Uterus (tissue), 4 donors: ENCODE measurements around the gene MRPL14. TPM values are rescaled to one million over a fixed set of nuclear protein-coding genes. Genes with fewer than 3 reads are reported as not detected.
A peak's percentile ranks its signal among the peaks of the same experiment; 100 is the strongest.

Source experiments
- DNase-seq, 2 donors: peaks; one replicate each; pipeline ENCODE4 v3.0.0-alpha.2; 2019 to 2020
- H3K27ac ChIP-seq, 2 donors: fragments of 200-600 bp; sonication (generic); 1 replicate in 1 of 2; 2 replicates in 1 of 2; pipeline ENCODE4 v1.5.1; 2016 to 2018
- H3K27me3 ChIP-seq, 2 donors: fragments of 200-600 bp; sonication (generic); one replicate each; pipeline ENCODE4 v1.5.1; 2018 to 2019; ENCODE audit warnings: control low read depth in 1 of 2
- H3K36me3 ChIP-seq, 2 donors: fragments of 200-600 bp; sonication (generic); one replicate each; pipeline ENCODE4 v1.5.1; 2019; ENCODE audit warnings: control low read depth in 1 of 2
- H3K4me1 ChIP-seq, 2 donors: fragments of 200-600 bp; sonication (generic); one replicate each; pipeline ENCODE4 v1.5.1; 2018 to 2019; ENCODE audit warnings: control low read depth in 1 of 2
- H3K4me3 ChIP-seq, 2 donors: fragments of 200-600 bp; sonication (generic); 1 replicate in 1 of 2; 2 replicates in 1 of 2; pipeline ENCODE4 v1.5.1; 2018 to 2019; ENCODE audit warnings: mild to moderate bottlenecking in 1 of 2
- H3K9me3 ChIP-seq, 2 donors: fragments of 200-600 bp; sonication (generic); one replicate each; pipeline ENCODE4 v1.5.1; 2019; ENCODE audit warnings: control low read depth in 1 of 2
- CTCF ChIP-seq, 4 experiments: fragments of 200-600 bp in 2 of 4; fragments of 450-650 bp in 2 of 4; sonication (generic) in 2 of 4; IDR thresholded peaks; one replicate each; pipeline ENCODE4 v1.5.1; 2016 to 2019; ENCODE audit warnings: antibody characterized with exemption in 4 of 4, mild to moderate bottlenecking in 2 of 4, moderate library complexity in 1 of 4
- POLR2A ChIP-seq, 2 donors: fragments of 450-650 bp; IDR thresholded peaks; one replicate each; pipeline ENCODE4 v1.6.1; 2016; ENCODE audit warnings: antibody characterized with exemption in 2 of 2, mild to moderate bottlenecking in 1 of 2, moderate library complexity in 1 of 2
- intact Hi-C: fragments of 100-400 bp; cut with DNase I; formaldehyde crosslinking; loops from one replicate; pipeline ENCODE4 v1.15.1; 2023; ENCODE audit warnings: low total_unique reads
- total RNA-seq, 4 donors: library from RNA; depleted of rRNA in 3 of 4; stranded (reverse); fragments of >200 nt in 3 of 4; gene quantifications; one replicate each; pipeline versions ENCODE4 v1.1.0 to v1.2.4, GENCODE V29; 2014 to 2023
- donor health status: DM: yes; HTN: yes; CAD: no.

The MRPL14 gene
- total RNA-seq, 4 donors from 2014 or later, result 19.5 to 39.1 (median 33.6) TPM

- Histone ChIP-seq H3K9me3 (no peaks in the 10 kb centered on the region), H3K27me3 (no peaks in the 10 kb centered on the region), H3K27ac (no peak overlapping the region), H3K4me1 (no peaks in the 10 kb centered on the region), H3K36me3 (no peaks in the 10 kb centered on the region), H3K4me3 (no peak overlapping the region)
- intact Hi-C loops, result no loop called here
- no peak for DNase-seq
- TF ChIP-seq CTCF (IDR thresholded peaks at IDR 0.05), result no peak
- TF ChIP-seq POLR2A (IDR thresholded peaks at IDR 0.05), result no peak
Measured at GRCh38 chr6:44154067-44154466, 26.8 kb upstream of the MRPL14 start.

- Histone ChIP-seq H3K27me3 (no peaks in the 10 kb centered on the region), H3K27ac (no peak overlapping the region), H3K4me1 (no peaks in the 10 kb centered on the region), H3K9me3 (no peaks in the 10 kb centered on the region), H3K4me3 (no peak overlapping the region), H3K36me3 (no peaks in the 10 kb centered on the region)
- no peak for DNase-seq
- TF ChIP-seq CTCF (IDR thresholded peaks at IDR 0.05), result no peak
- TF ChIP-seq POLR2A (IDR thresholded peaks at IDR 0.05), result no peak
- intact Hi-C loops, result no loop called here
Measured at GRCh38 chr6:44152533-44152932, 25.3 kb upstream of the MRPL14 start.

DNA sequence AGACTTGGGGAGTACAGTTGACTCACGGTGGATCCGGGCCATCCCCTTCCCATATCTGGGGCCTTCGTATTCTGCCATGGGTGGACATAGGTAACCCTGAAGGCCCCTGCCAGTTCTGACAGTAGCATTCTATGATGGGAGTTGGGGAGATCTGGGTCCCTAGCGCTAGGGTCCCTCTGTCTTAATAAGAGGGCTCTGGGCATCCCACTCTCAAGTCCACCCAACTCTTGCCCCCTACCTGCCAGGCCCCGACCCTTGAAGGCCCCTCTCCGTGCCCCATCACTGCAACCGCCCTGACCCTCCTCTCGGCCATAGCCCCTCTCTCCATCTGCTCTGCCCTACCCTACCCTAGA is 24.8 kb upstream of the MRPL14 start:
- intact Hi-C loops, result no loop called here
- Histone ChIP-seq H3K27me3 (no peaks in the 10 kb centered on the region), H3K9me3 (no peaks in the 10 kb centered on the region), H3K27ac (no peak overlapping the region), H3K4me1 (no peaks in the 10 kb centered on the region), H3K36me3 (no peaks in the 10 kb centered on the region), H3K4me3 (no peak overlapping the region)
- DNase-seq, result no peak
- TF ChIP-seq CTCF (IDR thresholded peaks at IDR 0.05) (no peak), POLR2A (IDR thresholded peaks at IDR 0.05) (no peak)

DNA sequence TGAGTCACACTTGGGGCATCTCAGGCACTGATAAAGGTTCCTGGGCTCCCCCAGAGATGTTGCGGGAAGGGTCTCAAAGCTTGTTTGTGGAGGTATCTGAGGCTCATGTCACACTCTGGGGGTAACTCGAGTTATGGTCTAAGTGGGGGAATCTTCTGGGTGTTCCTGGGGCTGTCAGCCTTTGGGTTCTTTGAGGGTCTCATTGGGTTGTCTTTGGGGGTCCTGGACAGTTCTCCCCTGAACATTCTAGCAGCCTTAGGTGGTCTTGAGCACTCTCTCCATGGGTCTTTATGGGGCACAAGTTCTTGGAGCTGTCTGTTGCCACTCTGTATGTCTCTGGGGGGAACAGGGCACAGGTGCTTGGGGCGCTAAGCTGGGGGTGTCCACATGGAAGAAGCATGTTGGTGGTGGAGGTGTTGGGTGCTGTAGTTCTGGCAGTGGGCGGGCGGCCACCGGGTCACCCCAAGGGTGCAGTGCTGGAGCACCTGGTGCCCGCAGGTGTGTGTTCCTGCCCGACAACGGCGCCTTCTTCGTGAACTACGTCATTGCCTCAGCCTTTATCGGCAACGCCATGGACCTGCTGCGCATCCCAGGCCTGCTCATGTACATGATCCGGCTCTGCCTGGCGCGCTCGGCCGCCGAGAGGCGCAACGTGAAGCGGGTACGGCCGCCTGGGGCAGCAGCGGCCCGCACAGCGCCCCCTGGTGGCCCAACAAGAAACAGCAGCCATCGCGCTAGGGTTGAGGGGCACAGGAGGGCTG is 24.3 kb upstream of the MRPL14 start:
- intact Hi-C loops, result loop anchor here (2.0 kb wide), 1 partner anchor 55 kb away; no protein-coding TSS in a partner anchor
- TF ChIP-seq POLR2A (IDR thresholded peaks at IDR 0.05) (no peak), CTCF (IDR thresholded peaks at IDR 0.05) (peak; percentile 96 to 99 (median 98))
- Histone ChIP-seq H3K4me3 (no peak overlapping the region), H3K4me1 (no peaks in the 10 kb centered on the region), H3K9me3 (no peaks in the 10 kb centered on the region), H3K27me3 (no peaks in the 10 kb centered on the region), H3K27ac (no peak overlapping the region), H3K36me3 (no peaks in the 10 kb centered on the region)
- DNase-seq, result peak; percentile 66 to 70

DNA sequence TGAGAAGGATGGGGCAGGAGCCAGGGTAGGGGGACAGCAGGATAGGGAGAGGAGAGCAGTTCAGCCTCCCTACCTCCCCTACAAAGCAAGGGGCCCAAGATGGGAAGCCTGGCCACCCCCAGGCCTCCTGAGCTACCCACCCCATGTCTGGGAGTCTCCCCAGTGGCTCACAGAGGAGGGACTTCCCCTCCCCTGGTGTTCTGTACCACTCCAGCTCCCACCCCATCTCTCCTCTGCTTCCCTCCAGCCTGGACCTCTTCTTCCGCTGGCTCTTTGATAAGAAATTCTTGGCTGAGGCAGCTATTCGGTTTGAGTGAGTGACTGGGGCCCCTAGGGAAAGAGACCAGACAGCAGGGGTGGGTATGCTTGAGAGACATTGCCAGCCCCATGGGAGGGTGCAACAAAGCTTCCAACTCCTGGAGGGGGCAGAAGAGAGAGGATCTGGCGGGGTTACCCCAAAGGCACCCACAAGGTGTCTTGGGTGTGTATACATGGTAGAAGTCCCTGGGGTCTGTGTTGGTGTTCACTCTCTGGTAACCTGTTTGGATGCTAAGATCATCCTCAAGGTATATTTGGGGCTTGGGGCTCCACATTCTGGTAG is 23.2 kb upstream of the MRPL14 start:
- Histone ChIP-seq H3K4me3 (no peak overlapping the region), H3K27ac (no peak overlapping the region), H3K9me3 (no peaks in the 10 kb centered on the region), H3K27me3 (no peaks in the 10 kb centered on the region), H3K4me1 (no peaks in the 10 kb centered on the region), H3K36me3 (no peaks in the 10 kb centered on the region)
- no peak for DNase-seq
- intact Hi-C loops, result loop anchor here (2.0 kb wide), 1 partner anchor 54 kb away; no protein-coding TSS in a partner anchor
- no peak for TF ChIP-seq CTCF (IDR thresholded peaks at IDR 0.05)
- no peak for TF ChIP-seq POLR2A (IDR thresholded peaks at IDR 0.05)
